Measurements from ENCODE around the gene CEP72. TPM values are rescaled to one million over a fixed set of nuclear protein-coding genes. Genes with fewer than 3 reads are reported as not detected.

The CEP72 gene, protein sequence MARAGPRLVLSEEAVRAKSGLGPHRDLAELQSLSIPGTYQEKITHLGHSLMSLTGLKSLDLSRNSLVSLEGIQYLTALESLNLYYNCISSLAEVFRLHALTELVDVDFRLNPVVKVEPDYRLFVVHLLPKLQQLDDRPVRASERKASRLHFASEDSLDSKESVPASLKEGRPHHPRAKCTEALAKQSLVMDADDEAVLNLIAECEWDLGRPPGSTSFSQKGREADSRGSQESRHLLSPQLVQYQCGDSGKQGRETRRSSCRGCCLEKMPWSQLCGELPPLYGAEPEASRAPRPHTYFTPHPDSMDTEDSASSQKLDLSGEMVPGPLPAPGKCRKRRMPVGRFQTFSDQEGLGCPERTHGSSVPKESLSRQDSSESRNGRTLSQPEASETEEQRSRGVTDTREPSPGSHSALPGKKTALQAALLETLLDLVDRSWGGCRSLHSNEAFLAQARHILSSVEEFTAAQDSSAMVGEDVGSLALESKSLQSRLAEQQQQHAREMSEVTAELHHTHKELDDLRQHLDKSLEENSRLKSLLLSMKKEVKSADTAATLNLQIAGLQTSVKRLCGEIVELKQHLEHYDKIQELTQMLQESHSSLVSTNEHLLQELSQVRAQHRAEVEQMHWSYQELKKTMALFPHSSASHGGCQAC
- 10 to 100 TPM; 21.9 to 23.8 TPM for total RNA-seq

DNA sequence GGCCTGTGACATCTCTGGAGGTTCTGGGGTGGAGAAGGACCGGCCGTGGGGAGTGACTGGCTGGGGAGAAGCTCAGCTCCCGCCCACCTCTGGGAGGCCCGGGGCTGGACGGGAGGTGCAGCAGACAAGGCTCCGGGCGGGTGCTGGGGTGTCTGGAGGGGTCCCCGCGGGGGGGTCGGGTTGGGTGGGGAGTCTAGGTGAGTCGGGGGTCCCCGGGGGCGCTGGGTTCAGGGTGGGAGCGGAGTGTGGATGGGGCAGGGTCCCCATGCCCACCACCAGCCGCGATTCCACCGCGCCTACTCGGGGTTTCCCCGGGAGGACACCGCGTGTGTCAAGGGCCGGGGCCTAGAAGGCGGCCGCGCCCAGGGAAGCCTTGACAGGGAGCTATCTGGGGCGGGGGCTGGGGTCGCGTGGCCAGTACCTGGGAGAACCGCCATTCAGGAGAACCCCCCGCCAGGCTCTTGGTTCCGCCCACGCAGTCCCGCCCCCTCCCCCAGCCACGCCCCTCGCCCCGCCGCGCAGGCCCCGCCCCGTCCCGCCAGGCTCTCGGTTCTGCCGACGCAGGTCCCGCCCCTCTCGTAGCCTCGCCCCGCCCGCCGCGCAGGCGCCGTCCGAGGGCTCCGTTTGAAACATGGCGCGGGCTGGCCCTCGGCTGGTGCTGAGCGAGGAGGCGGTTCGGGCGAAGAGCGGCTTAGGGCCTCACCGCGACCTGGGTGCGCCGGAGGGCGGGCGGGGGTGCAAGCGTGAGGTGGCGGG lies at the start of gene CEP72:
Gene CEP72, plus strand, starts transcription at position 610 of the 756 bp plus-strand sequence. Its CDS starts 22 bp downstream, at position 632.
- peak within 1 kb of the TSS; percentile 94 for H3K4me3 Mint-ChIP-seq
- H3K36me3 Mint-ChIP-seq: peaks cover 30% of the 10 kb centered on the region
- DNase-seq: peak; percentile 92
- H3K27me3 Mint-ChIP-seq: peaks cover 11% of the 10 kb centered on the region
- H3K4me1 Mint-ChIP-seq: peaks cover 43% of the 10 kb centered on the region
- H3K27ac Mint-ChIP-seq: peak within 1 kb of the TSS; percentile 80
- H3K9me3 Mint-ChIP-seq: peaks cover 8% of the 10 kb centered on the region

DNA sequence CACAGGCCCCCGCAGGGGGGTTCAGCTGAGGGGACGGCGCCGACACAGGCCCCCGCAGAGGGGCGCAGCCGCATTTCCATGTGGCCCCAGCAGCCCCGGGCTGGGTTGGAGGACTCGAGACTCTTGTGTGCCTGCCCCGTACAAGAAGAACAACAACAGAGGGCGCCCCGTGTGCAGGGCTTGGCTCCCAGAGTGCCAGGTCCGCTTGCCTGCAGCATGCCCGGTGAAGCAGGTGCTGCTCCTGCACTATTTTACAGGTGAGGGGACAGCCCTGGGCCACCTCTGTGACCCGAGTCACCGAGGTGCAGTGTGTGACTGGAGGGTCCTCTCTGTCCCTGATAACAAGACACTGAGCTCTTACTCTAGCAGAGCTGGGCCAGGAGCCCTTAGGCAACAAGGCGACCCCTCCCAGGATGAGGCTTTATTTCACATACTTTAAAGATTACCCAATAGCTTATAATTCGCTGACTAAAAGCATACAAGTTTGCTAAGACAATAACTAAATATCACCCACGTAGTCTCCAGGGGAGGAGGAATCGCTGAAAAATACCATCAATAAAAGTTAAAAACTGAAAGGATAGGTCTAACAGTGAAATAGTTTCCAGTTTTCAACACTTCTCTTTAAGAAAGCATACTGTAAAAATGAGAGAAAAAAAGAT lies 46.2 kb upstream of the CEP72 start:
- Mint-ChIP-seq H3K27me3 (peaks cover 33% of the 10 kb centered on the region), H3K36me3 (no peaks in the 10 kb centered on the region), H3K4me1 (no peaks in the 10 kb centered on the region), H3K27ac (no peak overlapping the region), H3K4me3 (no peak overlapping the region), H3K9me3 (no peaks in the 10 kb centered on the region)
- DNase-seq: no peak

DNA sequence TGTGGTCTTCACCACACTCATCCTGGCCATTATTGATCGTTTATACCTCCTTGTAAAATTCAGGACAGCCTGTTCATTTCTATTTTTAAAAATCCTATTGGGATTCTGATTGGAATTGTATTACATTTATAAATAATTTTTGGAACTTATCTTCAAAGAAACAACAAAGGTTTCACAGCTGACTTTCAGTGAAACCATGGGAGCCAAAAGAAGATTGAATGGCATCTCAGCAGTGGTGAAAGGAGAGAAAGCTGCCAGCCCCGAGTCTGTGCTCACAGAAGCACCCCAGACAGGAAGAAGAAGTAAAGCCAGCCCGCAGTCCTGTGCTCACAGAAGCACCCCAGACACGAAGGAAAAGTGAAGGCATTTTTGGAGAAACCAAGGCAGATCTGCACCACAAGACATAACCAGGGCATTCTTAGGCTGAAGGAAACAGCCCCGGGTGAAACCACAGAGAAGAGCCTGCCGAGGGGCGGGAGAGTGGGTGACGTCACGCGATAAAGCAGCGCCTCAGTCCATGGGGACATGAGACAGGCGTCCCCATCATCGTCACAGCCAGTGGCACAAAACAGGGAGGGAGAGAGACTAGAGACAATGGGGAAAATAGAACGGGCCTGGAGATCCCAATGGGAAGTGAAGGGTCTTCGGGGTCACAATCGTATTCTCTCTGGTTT lies 45.4 kb upstream of the CEP72 start:
- H3K4me1 Mint-ChIP-seq: no peaks in the 10 kb centered on the region
- no peaks in the 10 kb centered on the region for H3K36me3 Mint-ChIP-seq
- H3K27me3 Mint-ChIP-seq: peaks cover 28% of the 10 kb centered on the region
- H3K27ac Mint-ChIP-seq: no peak overlapping the region
- DNase-seq: no peak
- no peaks in the 10 kb centered on the region for H3K9me3 Mint-ChIP-seq
- no peak overlapping the region for H3K4me3 Mint-ChIP-seq

DNA sequence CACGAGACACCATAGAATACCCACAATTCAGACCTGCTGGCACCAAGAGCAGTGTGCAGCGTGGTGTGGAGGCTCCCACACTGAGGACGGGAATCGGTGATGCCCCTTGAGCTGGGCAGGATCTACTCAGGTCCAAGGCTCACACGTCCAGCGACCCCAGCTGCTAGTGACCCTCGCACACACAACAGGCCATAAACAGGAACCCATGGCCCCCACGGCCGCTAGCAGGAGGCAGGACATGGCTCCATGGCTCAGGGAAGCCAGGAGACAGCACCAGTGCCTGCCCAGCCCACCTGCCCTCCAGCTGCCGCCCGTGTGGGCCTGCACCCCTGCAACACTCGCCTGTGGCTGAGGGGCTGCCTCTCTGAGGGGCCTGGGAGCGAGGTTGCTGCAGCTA lies 44.5 kb upstream of the CEP72 start:
- Mint-ChIP-seq H3K4me3 (no peak overlapping the region), H3K27ac (no peak overlapping the region), H3K36me3 (no peaks in the 10 kb centered on the region), H3K9me3 (no peaks in the 10 kb centered on the region), H3K4me1 (no peaks in the 10 kb centered on the region), H3K27me3 (peaks cover 28% of the 10 kb centered on the region)
- no peak for DNase-seq

DNA sequence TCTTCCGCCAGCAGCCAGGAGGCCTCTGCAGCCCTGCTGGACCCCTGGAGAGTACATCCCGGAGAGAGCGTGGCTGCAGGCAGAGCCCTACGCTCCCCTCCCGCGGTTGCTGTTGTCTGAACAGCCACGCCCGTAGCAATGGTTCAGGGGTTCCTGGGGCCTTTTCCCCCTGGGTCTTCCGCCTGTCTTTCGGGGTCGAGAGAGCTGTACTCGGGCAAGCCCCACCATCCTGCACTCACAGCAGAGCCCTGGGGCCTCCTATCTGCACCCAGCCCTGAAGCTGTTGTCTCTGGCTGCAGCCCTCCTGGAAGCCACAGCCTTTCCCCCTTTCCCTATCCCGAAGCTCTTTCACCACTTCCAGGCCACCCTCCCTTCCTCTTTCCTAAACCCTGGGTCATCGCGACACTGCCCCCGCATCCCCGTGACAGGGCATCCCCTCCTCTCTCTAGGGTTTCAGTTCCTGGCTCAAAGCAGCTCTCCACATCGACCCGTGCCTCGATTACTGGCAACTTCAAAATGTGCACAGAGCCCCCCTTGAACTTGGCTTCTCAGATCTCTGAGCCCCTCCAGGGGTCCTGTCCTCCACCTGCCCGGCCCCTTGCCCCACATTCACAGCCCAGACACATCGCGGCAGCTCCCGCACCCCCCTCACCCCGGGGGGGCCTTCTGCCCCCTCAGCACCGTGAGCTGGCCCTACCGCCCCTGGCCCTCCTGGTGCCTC lies 43.9 kb upstream of the CEP72 start:
- Mint-ChIP-seq H3K36me3 (no peaks in the 10 kb centered on the region), H3K27me3 (peaks cover 28% of the 10 kb centered on the region), H3K27ac (no peak overlapping the region), H3K4me1 (no peaks in the 10 kb centered on the region), H3K9me3 (no peaks in the 10 kb centered on the region), H3K4me3 (no peak overlapping the region)
- no peak for DNase-seq

DNA sequence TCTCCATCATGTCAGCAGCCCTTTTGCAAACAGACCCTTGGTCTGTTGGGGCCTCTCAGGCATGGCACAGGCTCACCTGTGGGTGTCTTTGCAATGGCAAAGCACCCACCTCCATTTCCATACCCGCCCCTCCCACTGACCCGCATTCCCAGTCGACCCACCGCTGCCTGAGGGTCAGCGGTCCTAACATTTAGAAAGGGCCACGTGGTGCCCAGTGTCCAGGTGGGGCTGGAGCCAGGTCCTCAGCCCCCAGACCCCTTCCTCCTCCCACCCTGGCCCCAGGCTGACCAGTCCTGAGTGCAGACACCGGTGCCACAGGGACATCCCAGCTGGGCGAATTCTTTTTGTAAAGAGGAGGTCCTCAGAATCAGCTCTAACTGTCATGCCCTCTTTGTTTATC lies 43.3 kb upstream of the CEP72 start:
- H3K27me3 Mint-ChIP-seq: peaks cover 28% of the 10 kb centered on the region
- no peaks in the 10 kb centered on the region for H3K9me3 Mint-ChIP-seq
- H3K4me1 Mint-ChIP-seq: no peaks in the 10 kb centered on the region
- no peak overlapping the region for H3K27ac Mint-ChIP-seq
- no peak for DNase-seq
- no peaks in the 10 kb centered on the region for H3K36me3 Mint-ChIP-seq
- no peak overlapping the region for H3K4me3 Mint-ChIP-seq

DNA sequence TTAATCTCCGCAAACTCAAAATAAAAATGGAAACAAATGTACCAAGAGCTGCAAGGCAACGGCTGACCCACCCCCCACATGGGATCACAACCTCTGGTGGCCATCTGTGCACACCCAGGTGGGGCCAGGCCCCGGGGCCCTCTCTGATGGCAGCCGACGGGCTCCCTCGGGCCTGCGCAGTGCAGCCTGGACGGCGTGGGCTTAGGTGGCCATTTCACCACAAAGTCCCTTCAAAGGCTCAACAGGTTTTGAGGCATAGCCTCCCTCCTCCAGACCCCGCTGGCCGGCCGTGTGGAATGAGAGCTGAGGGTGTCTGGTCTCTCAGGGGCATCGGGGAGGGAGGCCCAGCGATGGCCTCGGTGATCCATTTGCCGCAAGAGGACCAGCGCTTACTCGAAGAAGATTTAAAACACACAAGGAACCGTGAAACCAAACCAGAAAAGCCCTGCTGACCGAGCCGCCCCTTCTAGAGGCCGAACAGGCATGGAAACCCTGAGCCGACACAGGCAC lies 42.7 kb upstream of the CEP72 start:
- H3K27me3 Mint-ChIP-seq: peaks cover 30% of the 10 kb centered on the region
- no peaks in the 10 kb centered on the region for H3K36me3 Mint-ChIP-seq
- H3K9me3 Mint-ChIP-seq: no peaks in the 10 kb centered on the region
- DNase-seq: no peak
- no peak overlapping the region for H3K27ac Mint-ChIP-seq
- H3K4me3 Mint-ChIP-seq: no peak overlapping the region
- no peaks in the 10 kb centered on the region for H3K4me1 Mint-ChIP-seq

DNA sequence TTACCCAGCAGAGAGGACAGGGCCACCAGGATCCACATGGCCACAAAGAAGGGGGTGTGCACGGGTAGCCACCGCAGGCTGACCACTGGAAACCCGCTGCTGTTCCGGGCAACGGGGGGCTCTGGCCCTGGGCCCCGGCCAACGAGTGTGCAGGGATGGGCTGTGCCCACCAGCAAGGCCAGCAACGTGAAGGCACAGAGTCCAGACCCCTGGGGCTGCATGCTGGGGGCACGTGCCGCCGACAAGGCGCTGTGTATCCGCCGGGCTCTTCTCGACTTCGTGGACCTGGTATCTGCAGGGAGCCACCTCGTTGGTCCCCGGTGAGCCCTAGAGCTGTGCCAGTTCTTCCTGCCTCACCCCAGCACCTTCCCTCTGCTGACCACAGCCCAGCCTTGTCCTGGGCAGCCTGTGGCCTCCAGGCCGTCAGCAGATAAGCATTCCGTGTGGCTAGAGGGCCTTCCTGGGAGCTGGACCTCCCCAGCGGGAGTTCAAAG lies 42.2 kb upstream of the CEP72 start:
- H3K9me3 Mint-ChIP-seq: no peaks in the 10 kb centered on the region
- H3K27ac Mint-ChIP-seq: no peak overlapping the region
- H3K27me3 Mint-ChIP-seq: peaks cover 34% of the 10 kb centered on the region
- no peaks in the 10 kb centered on the region for H3K36me3 Mint-ChIP-seq
- no peaks in the 10 kb centered on the region for H3K4me1 Mint-ChIP-seq
- H3K4me3 Mint-ChIP-seq: no peak overlapping the region
- no peak for DNase-seq

DNA sequence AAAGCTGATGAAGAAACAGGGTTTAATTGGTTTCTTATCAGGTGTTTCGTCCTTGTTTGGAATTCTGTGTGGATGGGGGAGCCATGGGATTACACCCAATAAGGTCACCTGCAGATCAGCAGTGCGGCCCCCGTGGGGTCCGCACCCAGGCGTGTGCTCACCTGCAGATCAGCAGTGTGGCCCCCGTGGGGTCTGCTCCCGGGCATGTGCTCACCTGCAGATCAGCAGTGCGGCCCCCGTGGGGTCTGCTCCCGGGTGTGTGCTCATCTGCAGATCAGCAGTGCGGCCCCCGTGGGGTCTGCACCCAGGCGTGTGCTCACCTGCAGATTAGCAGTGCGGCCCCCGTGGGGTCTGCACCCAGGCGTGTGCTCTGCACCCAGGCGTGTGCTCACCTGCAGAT lies 41.7 kb upstream of the CEP72 start:
- Mint-ChIP-seq H3K4me1 (no peaks in the 10 kb centered on the region), H3K27me3 (peaks cover 39% of the 10 kb centered on the region), H3K9me3 (peaks cover 4% of the 10 kb centered on the region), H3K27ac (no peak overlapping the region), H3K36me3 (no peaks in the 10 kb centered on the region), H3K4me3 (no peak overlapping the region)
- DNase-seq: no peak

DNA sequence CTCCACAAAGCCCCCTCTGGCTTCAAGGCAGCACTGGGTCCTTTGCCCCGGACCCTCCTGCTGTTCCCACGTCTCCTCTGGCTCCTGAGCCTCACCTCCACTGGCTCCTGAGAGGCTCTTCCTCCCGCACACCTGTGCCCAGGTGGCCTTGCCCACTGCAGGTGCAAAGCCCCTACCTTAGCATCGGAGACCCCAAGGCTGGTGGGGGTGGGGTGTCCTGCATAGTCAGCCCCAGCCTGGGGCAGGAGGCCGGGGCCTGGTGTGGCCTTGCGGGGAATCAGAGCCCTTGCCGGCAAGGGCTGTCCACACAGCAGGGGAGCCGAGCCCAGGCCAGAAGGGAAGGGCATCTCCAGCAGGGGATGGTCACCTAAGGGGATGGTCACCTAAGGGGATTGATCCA lies 41.3 kb upstream of the CEP72 start:
- Mint-ChIP-seq H3K4me3 (no peak overlapping the region), H3K27me3 (peaks cover 40% of the 10 kb centered on the region), H3K4me1 (no peaks in the 10 kb centered on the region), H3K36me3 (no peaks in the 10 kb centered on the region), H3K27ac (no peak overlapping the region), H3K9me3 (peaks cover 6% of the 10 kb centered on the region)
- DNase-seq: no peak

DNA sequence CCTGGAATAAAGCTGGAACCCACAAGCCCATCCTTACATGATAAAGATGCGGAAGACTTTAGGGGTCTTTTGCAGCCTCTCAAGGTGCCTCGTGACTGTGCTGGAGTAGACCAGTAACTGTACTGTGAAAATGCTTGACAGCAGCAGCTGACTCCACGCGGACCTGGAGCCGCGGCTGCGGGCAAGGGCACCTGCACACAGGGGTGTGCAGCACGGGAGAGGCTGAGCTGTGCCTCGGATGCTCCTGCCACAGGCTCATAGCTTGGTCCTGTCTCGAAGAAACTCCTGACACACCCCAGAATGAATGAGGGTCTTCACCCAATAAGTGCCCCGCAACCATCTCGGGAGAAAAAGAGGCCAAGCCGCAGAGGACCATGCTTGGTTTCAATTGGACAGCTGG lies 40.3 kb upstream of the CEP72 start:
- Mint-ChIP-seq H3K4me1 (no peaks in the 10 kb centered on the region), H3K27ac (no peak overlapping the region), H3K4me3 (no peak overlapping the region), H3K36me3 (no peaks in the 10 kb centered on the region), H3K27me3 (peaks cover 32% of the 10 kb centered on the region), H3K9me3 (peaks cover 12% of the 10 kb centered on the region)
- no peak for DNase-seq

DNA sequence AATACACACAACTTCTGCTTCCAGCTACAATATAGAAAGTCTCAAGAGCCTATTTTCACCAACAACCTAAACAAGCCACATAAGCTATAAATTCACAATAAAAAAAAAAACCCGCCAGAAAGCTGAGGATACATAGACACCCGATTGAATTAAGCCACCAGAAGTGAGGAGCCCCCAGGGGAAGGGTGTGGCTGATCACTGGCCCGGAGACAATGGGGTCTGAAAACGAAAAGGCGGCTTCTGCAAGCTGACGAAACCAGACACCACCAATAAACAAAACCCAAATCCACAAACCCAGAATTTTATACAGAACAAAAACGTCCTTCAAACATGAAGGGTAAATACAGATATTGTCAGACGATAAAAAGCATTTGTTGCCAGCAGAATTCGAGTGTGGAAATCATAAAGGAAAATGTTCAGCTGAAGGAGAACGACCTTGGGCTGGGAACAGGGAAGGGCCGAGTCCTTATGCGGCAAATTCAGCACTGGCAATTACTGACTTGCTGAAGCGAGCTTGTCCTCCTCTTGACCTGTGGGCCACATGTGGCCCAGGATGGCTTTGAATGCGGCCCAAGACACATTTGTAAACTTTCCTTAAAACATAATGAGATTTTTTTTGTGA lies 39.6 kb upstream of the CEP72 start:
- Mint-ChIP-seq H3K36me3 (no peaks in the 10 kb centered on the region), H3K4me3 (no peak overlapping the region), H3K27me3 (peaks cover 32% of the 10 kb centered on the region), H3K4me1 (no peaks in the 10 kb centered on the region), H3K27ac (no peak overlapping the region), H3K9me3 (peaks cover 18% of the 10 kb centered on the region)
- no peak for DNase-seq

DNA sequence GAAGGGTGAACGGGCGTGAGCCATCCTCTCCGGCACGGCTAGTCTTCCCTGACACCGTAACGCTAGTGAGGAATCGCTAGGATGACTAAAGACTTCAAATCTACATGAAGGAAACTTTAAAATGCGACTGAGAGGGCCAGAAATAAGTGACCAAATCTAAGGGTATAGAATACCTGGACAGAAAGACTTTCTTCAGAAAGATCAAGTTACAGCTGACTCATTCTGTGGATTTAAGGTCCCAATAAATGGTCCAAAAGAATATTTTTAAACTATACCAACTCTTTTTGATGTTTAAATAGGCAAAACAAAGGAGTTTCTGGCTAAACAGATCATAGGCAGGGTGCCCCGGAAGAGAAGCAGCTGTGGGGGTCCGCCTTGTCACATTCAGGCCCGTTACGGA lies 38.9 kb upstream of the CEP72 start:
- Mint-ChIP-seq H3K9me3 (peaks cover 20% of the 10 kb centered on the region), H3K27ac (no peak overlapping the region), H3K27me3 (peaks cover 33% of the 10 kb centered on the region), H3K36me3 (no peaks in the 10 kb centered on the region), H3K4me3 (no peak overlapping the region), H3K4me1 (no peaks in the 10 kb centered on the region)
- no peak for DNase-seq

Measured in activated naive CD8-positive, alpha-beta T cell treated with anti-CD3 and anti-CD28 coated beads for 36 hours (primary cell).